Left colon (tissue), 2 donors: ENCODE measurements around the gene CALM1. TPM values are rescaled to one million over a fixed set of nuclear protein-coding genes. Genes with fewer than 3 reads are reported as not detected.
A peak's percentile ranks its signal among the peaks of the same experiment; 100 is the strongest.

Experiments
- ATAC-seq: fragments of 200-7000 bp; cut with Tn5 transposase; one replicate; pipeline ENCODE4 v1.9.1; 2020; ENCODE audit warnings: mild to moderate bottlenecking, moderate library complexity
- DNase-seq, 2 donors: peaks; one replicate each; pipeline ENCODE4 v3.0.0-alpha.2; 2020
- intact Hi-C, 2 donors: fragments of 100-400 bp; cut with DNase I in 1 of 2; cut with micrococcal nuclease in 1 of 2; formaldehyde crosslinking; loops; one replicate each; pipeline versions ENCODE4 v1.11.2 to v1.14.0; 2022; cut with DNase I, micrococcal nuclease
- total RNA-seq, 2 donors: library from RNA; stranded (reverse); fragmentation: NEBNext Ultra II Directional; extraction: Animal tissue kit (Norgen Biotek cat#: 25700); gene quantifications; one replicate each; pipeline ENCODE4 v1.2.1, GENCODE V29; 2021
- donor health status: DM: no; HTN: no; CAD: no.
- donor health status: DM: yes; HTN: yes; CAD: no.

CALM1 gene
- total RNA-seq, 2 donors from 2014 or later, result 756 to 776 TPM

DNA sequence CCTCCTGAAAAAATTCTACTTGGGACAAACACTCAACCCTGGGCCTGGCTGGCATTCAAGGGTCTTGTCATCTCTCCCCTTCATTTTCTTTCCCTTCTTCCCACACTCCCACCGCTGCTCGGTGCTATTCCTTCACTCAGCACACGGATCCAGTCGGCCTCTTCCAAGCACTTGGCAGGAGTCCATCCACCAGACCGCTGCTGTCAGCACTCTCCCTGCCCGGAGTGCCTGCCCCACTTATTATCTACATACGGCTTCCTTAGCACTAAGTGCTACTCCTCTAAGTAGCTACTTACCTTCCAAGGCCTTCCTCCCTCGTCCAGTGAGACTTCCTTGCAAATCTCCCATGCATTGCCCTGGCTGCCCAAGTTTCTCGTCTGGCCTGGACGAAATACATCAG, 29.8 kb downstream of the CALM1 start:
- intact Hi-C loops, result no loop called here
- ATAC-seq, result peak; percentile 75
- DNase-seq, result peak; percentile 35 to 46

DNA sequence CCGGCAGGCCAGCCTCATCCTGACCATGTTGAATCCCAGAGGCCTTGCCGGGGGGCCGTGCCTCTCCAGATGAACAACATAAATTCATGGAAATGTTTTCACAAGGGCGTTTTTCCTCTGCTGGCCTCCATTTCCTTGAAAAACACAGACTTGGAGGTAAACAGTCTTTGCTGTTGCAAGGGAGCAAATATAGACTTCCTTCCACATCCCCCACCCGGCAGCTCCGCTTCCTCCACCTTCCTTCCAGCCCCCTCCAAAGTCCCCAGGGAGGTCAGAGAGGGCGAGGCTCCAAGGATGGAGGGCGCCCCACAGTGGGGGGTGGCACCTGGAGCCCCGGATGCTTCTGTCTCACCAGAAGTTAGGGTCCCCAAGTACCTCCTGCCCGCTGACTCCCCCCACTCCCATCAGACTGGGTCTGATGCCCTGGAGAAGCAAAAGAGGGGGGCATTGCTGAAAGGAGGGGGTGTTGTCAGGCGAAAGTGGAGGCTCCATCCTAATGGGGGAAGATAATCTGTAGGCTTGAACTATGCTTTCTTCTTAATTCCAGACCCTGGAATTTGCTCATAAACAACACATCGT, 31.1 kb downstream of the CALM1 start:
- DNase-seq (no peak), ATAC-seq (no peak)
- intact Hi-C loops, result no loop called here

DNA sequence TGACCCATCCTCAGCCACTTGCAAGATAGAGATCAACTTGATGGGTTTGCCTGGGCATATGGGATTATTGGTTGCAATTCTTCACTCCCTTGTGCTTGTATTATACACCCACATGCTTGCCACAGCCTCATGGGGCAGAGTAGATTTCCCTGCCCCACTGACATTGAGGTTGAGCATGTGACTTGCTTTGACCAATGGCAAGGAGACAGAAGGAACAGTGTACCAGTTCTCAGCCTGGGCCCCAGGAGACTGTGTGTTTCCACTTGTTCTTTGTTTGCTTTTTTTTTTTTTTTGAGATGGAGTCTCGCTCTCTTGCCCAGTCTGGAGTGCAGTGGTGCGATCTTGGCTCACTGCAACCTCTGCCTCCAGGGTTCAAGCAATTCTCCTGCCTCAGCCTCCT, 31.8 kb downstream of the CALM1 start:
- DNase-seq (no peak), ATAC-seq (no peak)
- intact Hi-C loops, result no loop called here

DNA sequence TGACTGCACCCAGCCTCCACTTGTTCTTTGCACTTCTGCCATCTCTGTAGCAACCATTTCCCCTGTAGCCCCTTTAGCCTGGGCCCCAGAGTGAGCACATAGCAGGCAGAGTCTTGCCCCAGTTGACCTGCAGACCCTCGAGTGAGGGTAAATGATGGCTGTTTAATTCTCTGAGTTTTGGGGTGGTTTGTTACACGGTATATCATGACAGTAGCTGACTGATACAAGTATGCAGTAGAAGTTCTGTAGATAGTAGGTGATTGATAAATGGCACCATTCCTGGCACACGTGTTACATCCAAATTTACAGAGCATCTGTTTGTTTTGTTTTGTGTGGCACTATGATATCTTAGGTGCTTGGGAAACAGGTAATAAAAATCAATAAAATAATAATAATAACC, 32.4 kb downstream of the CALM1 start:
- DNase-seq (no peak), ATAC-seq (no peak)
- intact Hi-C loops, result no loop called here

DNA sequence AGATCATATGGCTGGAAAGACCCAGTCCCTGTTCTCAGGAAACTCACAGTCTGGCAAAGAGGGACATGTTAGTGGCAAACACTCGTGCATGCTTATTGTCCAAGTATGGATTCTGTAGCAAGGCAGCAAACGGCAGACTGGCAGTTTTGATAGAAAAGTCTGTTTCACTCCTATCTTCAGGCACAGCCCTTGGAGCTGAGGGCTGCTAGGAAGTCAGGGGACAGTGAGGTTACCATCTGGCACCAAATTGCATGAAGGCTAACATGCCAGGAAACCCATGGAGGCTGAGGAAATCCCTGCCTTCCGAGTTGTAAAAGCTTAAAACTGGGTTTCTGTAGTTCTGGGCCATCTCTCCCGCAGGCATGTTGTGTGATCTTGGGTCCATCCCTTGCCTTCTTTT, 32.9 kb downstream of the CALM1 start:
- DNase-seq (no peak), ATAC-seq (no peak)
- intact Hi-C loops, result no loop called here

DNA sequence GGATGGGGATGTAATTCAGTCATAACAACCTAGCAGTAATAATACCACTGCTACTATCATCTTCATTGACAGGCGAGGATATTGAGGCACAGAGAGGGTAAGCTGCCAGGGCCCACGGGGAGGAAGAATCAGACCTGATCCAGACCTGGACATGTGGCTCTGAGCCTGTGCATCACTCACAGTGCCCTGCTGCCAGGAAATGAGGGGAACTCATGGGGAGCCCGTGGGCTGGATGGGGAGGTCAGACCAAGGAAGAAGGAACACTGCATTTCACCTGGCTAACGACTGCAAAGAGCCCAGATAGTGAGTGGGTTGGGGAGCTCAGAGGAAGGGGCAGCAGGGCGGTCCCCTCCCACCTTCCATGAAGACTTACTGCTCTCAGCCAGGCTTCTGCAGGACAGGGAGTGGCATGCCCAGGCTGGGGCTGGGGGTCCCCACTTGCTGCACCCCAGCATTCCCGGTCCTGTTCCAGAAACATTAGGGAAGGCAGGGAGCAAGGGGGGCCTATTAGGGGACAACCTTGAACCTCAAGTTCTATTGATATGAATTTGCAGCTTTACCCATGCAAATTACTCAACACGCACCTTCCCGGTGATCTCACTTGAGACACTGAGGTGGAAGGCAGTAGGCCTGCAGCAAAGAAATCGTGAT, 37.7 kb downstream of the CALM1 start:
- DNase-seq (no peak), ATAC-seq (no peak)
- intact Hi-C loops, result no loop called here

DNA sequence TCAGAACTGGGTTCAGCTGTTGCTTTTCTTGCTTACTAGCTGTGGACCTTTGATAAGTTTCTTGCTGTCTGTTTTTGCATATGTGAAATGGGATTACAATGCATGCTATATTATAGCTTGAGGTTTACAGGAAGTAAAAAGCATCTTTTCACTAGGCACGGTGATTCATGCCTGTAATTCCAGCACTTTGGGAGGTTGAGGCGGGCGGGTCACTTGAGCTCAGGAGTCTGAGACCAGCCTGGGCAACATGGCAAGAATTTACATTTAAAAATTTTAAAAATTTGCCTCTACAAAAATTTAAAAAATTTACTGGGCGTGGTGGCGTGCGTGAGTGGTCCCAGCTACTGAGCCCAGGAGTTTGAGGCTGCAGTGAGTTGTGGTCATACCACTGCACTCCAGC, 42.0 kb downstream of the CALM1 start:
- DNase-seq (no peak), ATAC-seq (no peak)
- intact Hi-C loops, result no loop called here

DNA sequence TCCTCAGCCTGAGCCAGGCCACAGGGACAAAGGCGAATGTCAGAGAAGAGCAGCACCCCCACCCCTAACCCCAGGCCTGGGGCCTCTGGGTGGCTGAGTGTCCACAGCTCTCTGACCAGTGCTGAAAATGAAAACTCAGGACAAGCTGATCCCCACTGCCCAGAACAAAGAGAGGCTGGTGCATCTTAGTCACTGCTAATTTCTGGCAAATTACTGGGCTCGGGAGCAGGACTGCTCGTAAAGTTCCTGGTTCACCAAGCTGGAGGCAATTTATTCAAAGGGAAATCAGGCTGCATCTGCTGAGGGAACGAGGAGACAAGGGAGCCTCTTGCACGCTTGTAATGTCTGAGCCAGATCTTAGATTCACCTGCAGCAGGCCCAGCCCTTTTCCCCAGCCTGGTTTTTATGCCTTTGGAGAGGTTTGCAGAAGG, 43.2 kb downstream of the CALM1 start:
- ATAC-seq (no peak), DNase-seq (no peak)
- intact Hi-C loops, result no loop called here

DNA sequence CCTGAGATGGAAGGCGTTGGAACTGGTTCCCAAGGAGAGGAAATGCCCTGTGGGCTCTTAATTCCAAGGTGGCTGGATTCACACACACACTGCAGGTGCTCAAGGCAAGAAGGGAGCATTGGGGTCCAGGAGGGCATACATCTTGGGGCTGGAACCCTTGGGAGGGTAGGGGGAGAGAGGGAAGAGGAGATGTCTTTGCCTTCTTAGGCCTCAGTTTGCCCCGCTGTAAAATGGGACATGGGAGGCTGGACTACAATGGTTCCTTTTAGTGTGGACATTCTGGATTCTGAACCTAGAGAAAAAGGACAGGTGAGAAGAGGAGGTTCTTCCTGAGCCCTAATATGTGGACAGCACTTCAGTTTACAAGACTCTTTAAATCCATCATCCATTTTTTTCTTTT, 43.8 kb downstream of the CALM1 start:
- DNase-seq (no peak), ATAC-seq (no peak)
- intact Hi-C loops, result no loop called here

DNA sequence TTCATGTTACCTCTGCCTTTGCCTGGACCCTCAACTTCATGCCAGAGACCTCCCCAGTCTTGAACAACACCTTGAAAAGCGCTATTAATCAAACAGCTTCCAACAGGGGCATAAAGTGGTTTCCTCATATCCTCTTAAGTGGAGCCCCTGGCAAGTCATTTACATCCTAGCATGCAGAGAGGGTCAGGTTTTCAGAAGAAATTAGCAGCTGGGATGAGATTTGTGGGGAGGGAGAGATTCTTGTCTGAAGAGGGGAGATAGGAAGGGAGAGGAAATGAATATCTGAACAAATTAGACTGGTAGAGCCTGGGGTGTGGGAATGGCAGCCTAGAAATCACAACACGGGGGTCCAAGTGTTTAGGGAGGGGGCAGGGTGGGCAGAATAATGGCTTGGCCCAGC, 45.6 kb downstream of the CALM1 start:
- DNase-seq (no peak), ATAC-seq (no peak)
- intact Hi-C loops, result no loop called here

DNA sequence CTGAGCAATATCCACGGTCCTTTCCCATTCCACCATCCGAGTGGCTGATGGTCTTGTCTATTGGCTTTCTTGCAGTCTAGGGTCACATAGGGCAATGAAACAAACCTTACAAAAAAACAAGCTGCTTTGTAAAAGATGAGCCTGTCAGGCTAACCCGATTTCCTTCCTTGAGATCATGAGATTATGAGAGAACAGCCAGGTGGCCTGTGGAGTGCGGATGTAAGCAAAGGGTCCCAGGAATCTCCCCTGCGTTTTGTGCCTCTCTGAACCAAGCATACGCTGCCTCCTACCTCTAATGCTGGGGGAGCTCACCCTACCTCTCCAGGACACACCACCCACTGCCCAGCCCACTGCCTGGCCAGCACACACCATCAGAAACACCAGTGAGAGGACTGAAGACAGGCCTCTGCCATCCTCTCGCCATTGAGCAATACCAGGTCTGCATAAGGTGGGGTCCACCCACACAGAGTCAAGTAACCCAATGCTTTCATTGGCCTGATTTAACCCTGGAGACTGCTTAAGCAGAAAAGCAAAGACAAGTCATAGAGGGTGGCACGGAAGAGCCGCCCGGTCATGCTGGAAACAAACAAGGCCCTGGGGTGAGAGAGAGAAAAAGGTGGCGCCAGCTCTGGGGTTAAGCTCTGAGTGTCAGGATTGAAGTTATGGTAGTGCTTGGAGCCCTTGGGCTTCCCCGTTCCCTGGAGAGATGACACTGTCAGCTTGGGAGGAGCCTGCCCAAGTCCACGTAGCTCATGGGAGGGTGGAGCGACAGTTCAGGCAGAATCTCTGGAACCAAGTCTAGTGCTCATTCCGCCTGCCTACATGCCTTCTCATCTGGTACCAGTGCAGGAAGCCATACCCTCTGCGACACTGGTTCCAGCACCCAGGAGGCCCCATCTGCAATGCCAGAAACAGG, 46.6 kb downstream of the CALM1 start:
- DNase-seq, result no peak
- intact Hi-C loops, result no loop called here
- ATAC-seq, result no peak

DNA sequence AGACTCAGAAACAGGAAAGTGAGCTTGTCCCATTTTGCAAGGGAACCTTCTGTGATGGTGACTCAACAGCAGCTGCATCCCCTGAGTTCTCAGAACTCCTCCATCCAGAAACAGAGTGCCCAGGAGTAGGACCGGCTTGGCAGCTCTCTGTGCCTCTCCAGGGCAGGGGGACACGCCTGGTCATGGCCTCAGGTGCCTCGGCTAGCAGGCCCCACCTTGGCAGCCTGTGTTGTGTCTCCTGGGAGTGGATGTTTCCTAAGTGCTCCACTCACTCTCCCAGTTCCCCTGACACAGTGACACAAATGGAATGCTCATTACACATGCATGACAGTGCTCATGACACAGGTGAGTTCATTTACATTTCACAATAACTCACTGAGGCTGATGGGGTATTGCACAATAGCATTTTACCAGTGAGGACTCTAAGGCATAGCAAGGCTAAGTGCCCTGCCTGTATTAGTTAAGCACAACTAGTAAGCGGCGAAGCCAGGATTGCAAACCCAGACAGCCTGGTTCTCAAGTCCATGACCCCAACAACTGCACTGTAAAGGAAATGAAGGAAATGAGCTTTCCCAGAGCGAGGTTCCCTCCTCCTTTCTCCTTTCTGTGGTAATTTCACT, 47.4 kb downstream of the CALM1 start:
- DNase-seq, result no peak
- intact Hi-C loops, result no loop called here
- ATAC-seq, result no peak

DNA sequence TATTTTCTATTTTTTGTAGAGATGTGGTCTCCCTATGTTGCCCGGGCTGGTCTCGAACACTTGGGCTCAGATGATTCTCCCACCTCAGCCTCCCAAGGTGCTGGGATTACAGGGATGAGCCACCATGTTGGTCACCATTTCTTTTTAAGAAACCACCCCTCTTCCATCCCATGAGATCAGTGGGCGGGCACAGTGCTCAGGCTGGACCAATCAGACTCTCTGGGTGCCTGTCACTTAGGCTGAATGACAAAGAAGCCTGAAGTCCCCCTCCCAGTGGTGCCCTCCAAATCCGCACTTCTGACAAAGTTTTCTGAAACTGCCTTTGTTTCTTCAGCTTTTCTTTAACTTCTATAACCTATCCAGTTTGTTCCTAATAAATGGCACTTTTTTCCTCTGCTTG, 48.2 kb downstream of the CALM1 start:
- DNase-seq, result no peak
- intact Hi-C loops, result no loop called here
- no peak for ATAC-seq

DNA sequence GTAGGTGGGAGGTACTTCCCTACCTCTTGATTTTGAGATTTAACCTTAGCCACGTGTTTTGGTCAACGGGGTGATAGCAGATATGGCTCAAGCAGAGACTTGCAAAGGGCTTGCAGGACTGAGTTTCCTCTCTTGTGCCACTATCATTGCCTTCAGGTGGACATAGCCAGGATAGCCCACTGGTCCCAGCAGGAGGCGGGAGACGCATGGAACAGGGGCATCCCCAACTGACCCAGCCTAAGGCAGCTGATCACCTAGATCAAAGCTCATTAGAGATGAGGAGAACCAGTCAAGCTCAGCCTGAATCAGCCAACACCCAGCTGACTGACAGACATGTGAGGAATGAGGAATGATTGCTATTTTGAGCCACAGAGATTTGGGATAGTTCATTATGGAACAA, 49.6 kb downstream of the CALM1 start:
- intact Hi-C loops, result no loop called here
- ATAC-seq (no peak), DNase-seq (no peak)

DNA sequence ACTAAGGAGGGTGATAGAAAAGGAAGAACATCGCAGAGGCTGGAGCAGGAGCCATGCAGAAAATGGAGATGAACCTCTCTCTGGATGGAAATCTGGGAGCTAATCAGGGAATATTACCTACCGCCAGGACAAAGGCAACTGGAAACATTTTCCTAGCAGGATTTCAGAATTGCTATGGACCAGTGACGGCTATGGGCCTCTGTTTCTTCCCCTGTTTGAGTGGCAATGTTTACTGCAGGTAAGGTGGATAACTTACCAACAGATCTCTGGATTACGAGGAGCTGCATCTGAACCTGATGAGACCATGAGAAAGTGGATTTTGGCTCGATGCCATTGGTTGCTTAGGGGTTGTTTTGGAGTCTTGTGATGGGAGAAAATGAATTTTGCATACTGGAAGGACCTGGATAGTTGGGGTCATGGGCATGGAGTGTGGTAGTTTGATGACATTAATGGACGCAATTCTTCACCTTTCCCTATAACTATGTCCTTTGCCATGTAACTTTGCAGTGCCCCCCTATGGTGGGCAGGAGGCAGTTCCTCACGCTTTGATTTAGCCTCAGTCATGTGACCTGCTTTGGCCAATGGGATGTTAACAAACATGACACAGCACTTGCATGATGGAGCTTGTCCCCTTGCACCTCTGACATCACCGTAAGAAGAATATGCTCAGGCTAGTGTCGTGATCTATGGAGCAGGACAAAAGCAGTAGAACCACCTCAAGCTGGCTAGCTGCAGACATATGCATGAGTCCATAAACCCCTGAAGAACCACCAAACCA, 51.1 kb downstream of the CALM1 start:
- DNase-seq (no peak), ATAC-seq (no peak)
- intact Hi-C loops, result no loop called here

DNA sequence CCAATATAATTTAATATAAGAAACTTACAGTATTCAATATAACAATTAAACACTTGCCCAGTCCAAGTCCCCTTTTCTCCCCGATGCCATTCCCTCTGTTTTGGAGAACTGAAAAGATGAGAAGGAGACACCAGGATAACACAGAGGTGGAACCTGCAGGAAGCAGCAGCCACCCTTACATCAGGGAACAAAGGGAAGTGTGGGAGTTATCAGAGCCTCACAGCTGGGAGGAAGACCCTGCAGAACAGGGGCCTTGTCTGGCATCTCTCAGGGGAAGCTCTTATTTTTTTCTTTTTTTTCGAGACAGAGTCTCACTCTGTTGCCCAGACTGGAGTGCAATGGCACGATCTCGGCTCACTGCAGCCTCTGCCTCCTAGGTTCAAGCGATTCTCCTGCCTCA, 52.6 kb downstream of the CALM1 start:
- intact Hi-C loops, result no loop called here

DNA sequence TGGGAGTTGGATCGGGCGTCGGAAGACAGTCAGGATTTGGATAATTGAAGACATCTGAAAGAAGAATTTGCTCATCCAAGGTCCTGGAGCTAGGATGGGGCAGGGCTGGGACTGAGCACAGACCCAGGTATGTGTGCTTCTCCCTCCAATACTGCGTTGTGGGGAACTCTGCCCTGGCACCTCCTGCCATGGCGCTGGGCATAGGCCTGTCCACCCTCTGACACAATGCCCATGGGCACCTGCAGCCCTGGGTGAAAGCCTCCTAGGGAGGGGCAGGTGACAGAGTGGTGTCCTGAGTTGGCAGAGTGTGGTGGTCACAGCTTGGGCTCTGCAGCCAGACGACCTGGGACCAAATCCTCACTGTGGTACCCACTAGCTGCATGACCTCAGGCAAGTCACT, 53.3 kb downstream of the CALM1 start:
- intact Hi-C loops, result no loop called here
- DNase-seq (no peak), ATAC-seq (no peak)

More for the DNA sequence above, 52.6 kb downstream of the CALM1 start:
- DNase-seq, result no peak
- ATAC-seq, result no peak

DNA sequence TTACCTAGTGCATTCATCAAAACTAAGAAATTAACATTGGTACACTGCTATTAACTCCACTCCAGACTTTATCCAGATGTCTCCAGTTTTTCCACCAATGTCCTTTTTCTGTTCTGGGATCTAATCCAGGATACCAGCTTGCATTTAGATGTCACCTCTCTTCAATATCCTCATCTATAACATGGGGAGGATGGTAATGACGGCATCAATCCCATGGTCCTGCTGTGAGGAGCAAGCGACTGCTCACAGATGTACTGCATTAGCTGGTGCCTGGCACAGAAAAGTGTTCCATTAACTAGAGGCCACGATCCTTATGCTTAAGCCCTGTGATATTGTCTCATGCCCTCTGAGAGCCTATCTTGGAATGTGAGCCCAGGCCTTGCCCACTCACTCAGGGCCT, 53.8 kb downstream of the CALM1 start:
- DNase-seq, result no peak
- intact Hi-C loops, result no loop called here
- no peak for ATAC-seq

DNA sequence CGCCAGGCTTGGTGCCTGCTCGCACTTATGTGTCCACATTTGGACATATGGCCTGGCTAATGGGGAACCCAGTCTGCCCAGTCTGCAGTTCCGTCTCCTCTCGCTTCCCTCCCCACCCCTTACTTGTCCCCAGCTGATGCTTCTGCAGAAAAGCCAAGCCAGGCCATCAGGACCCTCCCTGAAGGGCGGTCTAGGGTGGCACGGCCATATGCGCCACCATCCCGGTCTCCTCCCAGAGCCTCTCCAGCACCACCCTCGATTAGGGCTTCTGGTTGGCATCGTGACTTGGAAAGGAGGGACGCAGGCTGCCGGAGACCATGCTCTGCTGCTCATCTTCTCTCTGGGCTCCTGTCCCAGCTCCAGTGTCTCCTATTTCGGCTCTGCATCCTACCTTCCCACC, 54.6 kb downstream of the CALM1 start:
- DNase-seq (no peak), ATAC-seq (no peak)
- intact Hi-C loops, result no loop called here
